Endodermal cell (in vitro differentiated cells): ENCODE results near the gene RRP1B. TPM values are rescaled to one million over a fixed set of nuclear protein-coding genes. Genes with fewer than 3 reads are reported as not detected.
"Not testable (repeated sequence)": the region's sequence is repeated elsewhere in the genome, so short reads cannot be mapped to it uniquely, and the experiment has no call there.

ENCODE experiments used
- DNase-seq: peaks from one replicate; pipeline ENCODE4 v3.0.0-alpha.2; 2017
- H3K27ac ChIP-seq: 2 replicates; pipeline ENCODE4 v1.5.1; 2013; ENCODE audit warnings: mild to moderate bottlenecking, low read depth, low read length, moderate library complexity
- H3K27me3 ChIP-seq: 2 replicates; pipeline ENCODE4 v1.6.1; 2013; ENCODE audit warnings: mild to moderate bottlenecking, low read length, moderate library complexity; ENCODE audit not compliant: insufficient read depth, control insufficient read depth, poor library complexity, severe bottlenecking
- H3K36me3 ChIP-seq: 2 replicates; pipeline ENCODE4 v1.7.0; 2013; ENCODE audit warnings: mild to moderate bottlenecking, low read length, moderate library complexity; ENCODE audit not compliant: control insufficient read depth, insufficient read depth
- H3K4me1 ChIP-seq: one replicate; pipeline ENCODE4 v1.7.0; 2013; ENCODE audit warnings: low read length; ENCODE audit not compliant: control insufficient read depth, insufficient read depth
- H3K4me3 ChIP-seq: 2 replicates; pipeline ENCODE4 v1.5.1; 2013; ENCODE audit warnings: mild to moderate bottlenecking, low read length, moderate library complexity
- H3K9ac ChIP-seq: 2 replicates; pipeline ENCODE4 v1.6.1; 2013; ENCODE audit warnings: mild to moderate bottlenecking, low read length, moderate library complexity; ENCODE audit not compliant: poor library complexity, severe bottlenecking; ENCODE audit errors: extremely low read depth
- H3K9me3 ChIP-seq: 2 replicates; pipeline ENCODE4 v1.6.1; 2013; ENCODE audit warnings: mild to moderate bottlenecking, low read length, moderate library complexity; ENCODE audit not compliant: control insufficient read depth
- H3K27ac Mint-ChIP-seq: 2 replicates; pipeline ENCODE4 v1.8.0; 2020; ENCODE audit warnings: mixed read lengths
- H3K27me3 Mint-ChIP-seq: 2 replicates; pipeline ENCODE4 v1.8.0; 2021; ENCODE audit warnings: mild to moderate bottlenecking, mixed read lengths; ENCODE audit not compliant: insufficient read depth
- H3K36me3 Mint-ChIP-seq: 2 replicates; pipeline ENCODE4 v1.8.0; 2020; ENCODE audit warnings: low read depth, mixed read lengths
- H3K4me1 Mint-ChIP-seq: 2 replicates; pipeline ENCODE4 v1.8.0; 2020; ENCODE audit warnings: mixed read lengths
- H3K4me3 Mint-ChIP-seq: 2 replicates; pipeline ENCODE4 v1.8.0; 2020; ENCODE audit warnings: mild to moderate bottlenecking, moderate library complexity, mixed read lengths
- H3K9me3 Mint-ChIP-seq: 2 replicates; pipeline ENCODE4 v1.8.0; 2020; ENCODE audit warnings: mild to moderate bottlenecking, mixed read lengths
- CTCF ChIP-seq: fragments of 200-600 bp; sonication (generic); conservative IDR thresholded peaks from 2 replicates; pipeline ENCODE4 v1.5.0; 2021; ENCODE audit warnings: antibody characterized with exemption, mild to moderate bottlenecking
- WGBS, 2 experiments: methylation state at CpG; one replicate each; pipeline versions ENCODE4 v1.1.5 to v1.1.7; 2013; ENCODE audit warnings: missing lambda C conversion rate in 2 of 2, mixed read lengths in 1 of 2; ENCODE audit not compliant: insufficient coverage in 1 of 2, insufficient read length in 1 of 2; 5-methylcytosine and 5-hydroxymethylcytosine counted together
- total RNA-seq, 2 donors: library from RNA; stranded (reverse); fragmentation: NEBNext Ultra II Directional in 1 of 2; extraction: Animal tissue kit (Norgen Biotek cat#: 25700) in 1 of 2; gene quantifications; 2 replicates in 1 of 2; 3 replicates in 1 of 2; pipeline ENCODE4 v1.2.1, GENCODE V29; 2021

The RRP1B gene
- total RNA-seq, 2 donors from 2014 or later: 44.1 to 46.0 TPM

- H3K9me3 Mint-ChIP-seq: no peaks in the 10 kb centered on the region
- TF ChIP-seq CTCF: no peak
- peaks cover 69% of the 10 kb centered on the region for H3K36me3 Mint-ChIP-seq
- WGBS, 2 experiments: 97 to 99% methylated on average over 10 to 12 of the region's 12 CpGs
- H3K9ac ChIP-seq: no peak overlapping the region
- no peak overlapping the region for H3K4me3 ChIP-seq
- H3K9me3 ChIP-seq: no peaks in the 10 kb centered on the region
- H3K36me3 ChIP-seq: peaks cover 72% of the 10 kb centered on the region
- no peak overlapping the region for H3K4me3 Mint-ChIP-seq
- no peak for DNase-seq
- H3K27me3 Mint-ChIP-seq: no peaks in the 10 kb centered on the region
- no peaks in the 10 kb centered on the region for H3K4me1 ChIP-seq
- H3K4me1 Mint-ChIP-seq: no peaks in the 10 kb centered on the region
- H3K27me3 ChIP-seq: no peaks in the 10 kb centered on the region
- H3K27ac Mint-ChIP-seq: peak overlapping the region; percentile 13
- no peak overlapping the region for H3K27ac ChIP-seq
Observed at GRCh38 chr21:43679951-43680350, 20.6 kb downstream of the RRP1B start.

DNA sequence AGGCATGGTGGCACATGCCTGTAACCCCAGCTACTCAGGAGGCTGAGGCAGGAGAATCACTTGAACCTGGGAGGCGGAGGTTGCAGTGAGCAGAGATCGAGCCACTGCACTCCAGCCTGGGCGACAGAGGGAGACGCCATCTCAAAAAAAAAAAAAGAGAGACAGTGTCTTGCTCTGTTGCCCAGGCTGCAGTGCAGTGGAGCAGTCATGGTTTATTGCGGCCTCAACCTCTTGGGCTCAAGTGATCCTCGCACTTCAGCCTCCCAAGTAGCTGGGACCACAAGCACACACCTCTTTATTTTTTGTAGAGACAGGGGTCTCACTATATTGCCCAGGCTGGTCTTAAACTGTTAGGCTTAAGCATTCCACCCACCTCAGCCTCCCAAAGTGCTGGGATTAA lies 21.1 kb downstream of the RRP1B start:
- WGBS, 2 experiments: 81 to 82% methylated on average over 5 to 6 of the region's 6 CpGs
- not testable (repeated sequence) for H3K4me1 ChIP-seq, H3K4me1 Mint-ChIP-seq, DNase-seq, H3K27ac ChIP-seq, H3K4me3 ChIP-seq, H3K27me3 ChIP-seq, H3K9ac ChIP-seq, H3K9me3 Mint-ChIP-seq, H3K9me3 ChIP-seq, H3K27ac Mint-ChIP-seq, H3K27me3 Mint-ChIP-seq, H3K4me3 Mint-ChIP-seq
- peaks cover 69% of the 10 kb centered on the region for H3K36me3 Mint-ChIP-seq
- H3K36me3 ChIP-seq: peaks cover 72% of the 10 kb centered on the region

GRCh38 chr21:43681650-43682049 lies 22.3 kb downstream of the RRP1B start:
- no peaks in the 10 kb centered on the region for H3K4me1 ChIP-seq
- no peak overlapping the region for H3K4me3 ChIP-seq
- no peaks in the 10 kb centered on the region for H3K4me1 Mint-ChIP-seq
- H3K9me3 ChIP-seq: no peaks in the 10 kb centered on the region
- peaks cover 72% of the 10 kb centered on the region for H3K36me3 Mint-ChIP-seq
- no peak overlapping the region for H3K27ac ChIP-seq
- no peak overlapping the region for H3K27ac Mint-ChIP-seq
- no peak for TF ChIP-seq CTCF
- no peaks in the 10 kb centered on the region for H3K27me3 ChIP-seq
- no peak overlapping the region for H3K4me3 Mint-ChIP-seq
- H3K27me3 Mint-ChIP-seq: no peaks in the 10 kb centered on the region
- WGBS, 2 experiments: 97 to 98% methylated on average over 5 to 6 of the region's 6 CpGs
- DNase-seq: no peak
- H3K9me3 Mint-ChIP-seq: no peaks in the 10 kb centered on the region
- peaks cover 72% of the 10 kb centered on the region for H3K36me3 ChIP-seq
- no peak overlapping the region for H3K9ac ChIP-seq

DNA sequence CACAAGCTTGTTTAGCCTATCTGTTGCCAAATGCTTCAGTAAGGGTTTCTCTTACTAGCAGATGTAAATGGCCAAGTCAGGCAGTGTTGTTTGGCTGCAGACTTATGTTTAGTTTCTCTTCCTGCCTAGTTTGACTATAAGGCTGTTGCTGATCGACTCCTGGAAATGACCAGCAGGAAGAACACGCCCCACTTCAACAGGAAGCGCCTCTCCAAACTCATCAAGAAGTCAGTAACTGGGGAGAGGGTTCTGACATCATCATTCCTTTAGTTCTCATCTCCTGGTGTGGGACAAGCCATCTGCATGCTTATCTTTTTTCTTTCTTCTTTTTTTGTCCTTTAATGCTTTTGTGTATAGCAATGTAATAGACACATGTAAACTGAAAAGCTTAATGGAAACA lies 25.1 kb downstream of the RRP1B start:
- 97 to 100% methylated on average over 3 of the region's 3 CpGs for WGBS, 2 experiments
- H3K9me3 Mint-ChIP-seq: no peaks in the 10 kb centered on the region
- peaks cover 61% of the 10 kb centered on the region for H3K36me3 Mint-ChIP-seq
- H3K27me3 ChIP-seq: no peaks in the 10 kb centered on the region
- no peak overlapping the region for H3K4me3 Mint-ChIP-seq
- no peaks in the 10 kb centered on the region for H3K9me3 ChIP-seq
- H3K4me1 ChIP-seq: no peaks in the 10 kb centered on the region
- DNase-seq: no peak
- no peak for TF ChIP-seq CTCF
- H3K27ac Mint-ChIP-seq: no peak overlapping the region
- peaks cover 65% of the 10 kb centered on the region for H3K36me3 ChIP-seq
- no peak overlapping the region for H3K27ac ChIP-seq
- no peak overlapping the region for H3K9ac ChIP-seq
- H3K4me1 Mint-ChIP-seq: no peaks in the 10 kb centered on the region
- no peak overlapping the region for H3K4me3 ChIP-seq
- no peaks in the 10 kb centered on the region for H3K27me3 Mint-ChIP-seq
